Measurements from ENCODE around the gene KLHDC7A.

The KLHDC7A gene

DNA sequence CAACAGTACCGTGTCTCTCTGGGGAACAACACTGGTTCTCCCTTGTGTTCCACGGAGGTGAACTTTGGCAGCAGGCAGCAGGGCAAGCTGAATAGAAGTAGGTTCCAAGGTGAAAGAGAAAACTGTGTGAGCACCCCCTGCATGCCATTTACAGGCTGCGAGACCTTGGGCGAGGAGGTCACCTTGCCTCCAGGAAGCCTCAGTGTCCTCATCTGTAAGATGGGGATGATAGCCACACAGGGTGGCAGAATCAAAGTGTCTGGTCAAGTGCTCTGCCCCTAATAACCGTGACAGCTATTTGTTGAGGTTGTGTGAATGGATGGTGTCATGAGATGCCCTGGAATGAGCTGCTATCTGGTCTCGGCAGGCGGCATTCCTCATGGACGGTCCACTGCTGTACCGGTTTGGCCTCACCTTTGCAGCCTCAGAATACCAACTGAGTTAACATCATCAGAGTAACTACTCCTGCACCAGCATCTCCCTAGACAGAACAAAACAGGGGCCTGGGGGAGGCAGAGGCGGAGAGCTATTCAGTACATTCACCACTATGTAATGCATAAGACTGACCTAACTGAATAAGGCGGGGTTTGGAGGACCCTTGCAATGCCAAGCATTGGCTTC is 7.4 kb upstream of the KLHDC7A start:
- no peak for DNase-seq

GRCh38 chr1:18474559-18475175 is 6.1 kb upstream of the KLHDC7A start:
- no peak for DNase-seq

DNA sequence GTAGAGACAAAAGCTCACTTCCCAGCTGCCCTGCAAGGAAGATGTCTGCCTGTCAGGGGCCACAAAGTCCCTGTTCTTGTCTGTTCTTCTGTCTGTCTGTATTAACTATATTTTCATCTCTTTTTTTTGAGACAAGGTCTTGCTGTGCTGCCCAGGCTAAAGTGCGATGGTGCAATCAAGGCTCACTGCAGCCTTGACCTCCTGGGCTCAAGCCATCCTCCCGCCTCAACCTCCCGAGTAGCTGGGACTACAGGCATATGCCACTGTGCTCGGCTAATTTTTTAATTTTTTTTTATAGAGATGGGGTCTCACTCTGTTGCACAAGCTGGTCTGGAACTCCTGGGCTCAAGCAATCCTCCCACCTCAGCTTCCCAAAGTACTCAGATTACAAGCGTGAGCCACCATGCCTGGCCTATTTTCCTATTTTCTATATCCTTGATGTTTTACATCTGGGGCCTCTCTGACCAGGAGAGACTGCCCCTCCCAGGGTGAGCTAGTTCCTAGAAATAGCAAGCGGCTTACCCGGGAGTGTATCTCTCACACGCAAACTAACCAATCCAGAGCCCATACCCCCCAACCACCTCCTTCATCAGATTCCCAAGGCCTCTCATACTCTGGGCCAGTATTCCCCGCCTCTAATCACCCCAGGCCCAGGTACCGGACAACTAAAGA is 5.4 kb upstream of the KLHDC7A start:
- DNase-seq, result no peak

DNA sequence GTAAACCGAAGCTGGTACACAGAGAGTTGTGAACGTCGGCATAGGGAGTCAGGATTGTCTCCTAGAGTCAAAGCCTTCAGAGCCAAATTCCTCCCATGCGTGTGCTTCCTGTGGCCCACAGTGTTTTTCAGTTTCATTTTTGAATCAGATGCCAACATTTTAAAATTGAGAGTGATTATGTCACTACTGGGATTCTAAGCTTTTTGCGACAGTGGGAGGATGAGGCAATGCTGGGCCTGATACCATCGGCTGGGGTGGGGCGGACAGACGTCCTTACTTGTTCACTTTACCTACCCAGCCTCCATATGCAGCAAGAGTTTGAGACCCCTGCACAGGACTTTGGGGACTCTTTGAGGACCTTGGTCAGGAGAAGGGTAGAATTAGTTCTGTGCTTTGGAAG is 1.3 kb upstream of the KLHDC7A start:
- no peak for DNase-seq

- DNase-seq, result no peak
These were observed 625 bp downstream of the KLHDC7A start for GRCh38 chr1:18481190-18481920.

DNA sequence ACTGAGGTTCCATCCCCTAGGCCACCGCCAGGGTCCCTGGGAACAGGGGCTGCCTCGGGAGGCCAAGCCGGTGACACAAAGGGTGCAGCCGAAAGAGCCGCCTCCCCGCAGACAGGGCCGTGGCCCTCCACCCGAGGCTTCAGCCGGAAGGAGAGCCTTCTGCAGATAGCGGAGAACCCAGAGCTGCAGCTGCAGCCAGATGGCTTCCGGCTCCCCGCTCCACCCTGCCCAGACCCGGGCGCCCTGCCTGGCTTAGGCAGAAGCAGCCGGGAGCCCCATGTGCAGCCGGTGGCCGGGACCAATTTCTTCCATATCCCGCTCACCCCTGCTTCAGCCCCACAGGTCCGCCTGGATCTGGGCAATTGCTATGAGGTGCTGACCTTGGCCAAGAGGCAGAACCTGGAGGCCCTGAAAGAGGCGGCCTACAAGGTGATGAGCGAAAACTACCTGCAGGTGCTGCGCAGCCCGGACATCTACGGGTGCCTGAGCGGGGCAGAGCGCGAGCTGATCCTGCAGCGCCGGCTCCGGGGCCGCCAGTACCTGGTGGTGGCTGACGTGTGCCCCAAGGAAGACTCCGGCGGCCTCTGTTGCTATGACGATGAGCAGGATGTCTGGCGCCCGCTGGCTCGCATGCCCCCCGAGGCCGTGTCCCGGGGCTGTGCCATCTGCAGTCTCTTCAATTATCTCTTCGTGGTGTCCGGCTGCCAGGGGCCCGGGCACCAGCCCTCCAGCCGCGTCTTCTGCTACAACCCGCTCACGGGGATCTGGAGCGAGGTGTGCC is 1.4 kb downstream of the KLHDC7A start:
- DNase-seq, result no peak

DNA sequence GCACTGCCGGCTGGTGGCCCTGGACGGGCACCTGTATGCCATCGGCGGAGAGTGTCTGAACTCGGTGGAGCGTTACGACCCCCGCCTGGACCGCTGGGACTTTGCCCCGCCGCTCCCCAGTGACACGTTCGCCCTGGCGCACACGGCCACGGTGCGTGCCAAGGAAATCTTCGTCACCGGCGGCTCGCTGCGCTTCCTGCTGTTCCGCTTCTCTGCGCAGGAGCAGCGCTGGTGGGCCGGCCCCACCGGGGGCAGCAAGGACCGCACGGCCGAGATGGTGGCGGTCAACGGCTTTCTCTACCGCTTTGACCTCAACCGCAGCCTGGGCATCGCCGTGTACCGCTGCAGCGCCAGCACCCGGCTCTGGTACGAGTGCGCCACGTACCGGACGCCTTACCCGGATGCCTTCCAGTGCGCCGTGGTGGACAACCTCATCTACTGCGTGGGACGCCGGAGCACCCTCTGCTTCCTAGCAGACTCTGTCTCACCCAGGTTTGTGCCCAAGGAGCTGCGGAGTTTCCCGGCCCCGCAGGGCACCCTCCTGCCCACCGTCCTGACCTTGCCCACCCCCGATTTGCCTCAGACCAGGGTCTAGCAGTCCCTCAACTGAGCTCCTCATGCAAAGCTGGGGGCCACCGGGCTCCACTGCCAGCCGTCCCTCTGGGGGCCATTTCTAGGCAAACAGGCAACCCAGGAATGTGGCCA is 2.1 kb downstream of the KLHDC7A start:
- DNase-seq, result no peak

DNA sequence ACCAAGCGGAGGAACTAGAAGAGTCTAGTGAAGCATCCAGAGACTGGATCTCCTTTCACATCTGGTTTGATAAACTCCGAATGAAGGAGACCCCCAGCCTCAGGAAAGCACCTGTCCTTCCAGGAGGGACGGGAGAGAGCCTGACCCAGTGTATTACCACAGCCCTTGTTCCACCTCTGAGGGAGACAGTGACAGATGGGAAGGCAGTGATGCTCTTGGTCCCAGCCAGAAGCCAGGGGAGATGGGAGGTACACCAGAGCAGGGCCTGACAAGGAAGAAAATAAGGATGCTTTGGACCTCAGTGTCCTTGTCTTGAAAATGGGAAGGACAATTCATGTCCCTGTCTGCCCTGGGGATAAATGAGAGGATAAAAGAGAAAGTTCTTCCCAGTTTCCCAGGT is 3.5 kb downstream of the KLHDC7A start:
- no peak for DNase-seq

DNA sequence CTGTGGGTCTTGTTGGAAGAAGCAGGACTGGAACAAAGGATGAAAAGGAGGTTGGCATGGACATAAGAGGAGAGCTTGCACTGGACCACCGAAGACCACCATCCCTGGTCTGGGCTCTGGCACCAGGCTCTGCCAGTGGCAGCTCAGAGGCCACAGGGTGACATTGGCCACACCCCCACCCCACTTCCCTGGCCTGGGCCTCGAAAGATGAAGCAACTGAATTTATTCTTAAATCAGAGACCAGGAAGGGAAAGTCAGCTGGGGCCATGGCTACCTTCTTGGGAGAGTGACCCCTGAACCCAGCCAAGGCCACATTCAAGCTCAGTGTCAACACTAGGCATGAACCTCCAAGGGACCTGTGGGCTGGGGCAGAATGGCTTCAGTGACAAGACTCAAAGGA is 4.0 kb downstream of the KLHDC7A start:
- no peak for DNase-seq

DNA sequence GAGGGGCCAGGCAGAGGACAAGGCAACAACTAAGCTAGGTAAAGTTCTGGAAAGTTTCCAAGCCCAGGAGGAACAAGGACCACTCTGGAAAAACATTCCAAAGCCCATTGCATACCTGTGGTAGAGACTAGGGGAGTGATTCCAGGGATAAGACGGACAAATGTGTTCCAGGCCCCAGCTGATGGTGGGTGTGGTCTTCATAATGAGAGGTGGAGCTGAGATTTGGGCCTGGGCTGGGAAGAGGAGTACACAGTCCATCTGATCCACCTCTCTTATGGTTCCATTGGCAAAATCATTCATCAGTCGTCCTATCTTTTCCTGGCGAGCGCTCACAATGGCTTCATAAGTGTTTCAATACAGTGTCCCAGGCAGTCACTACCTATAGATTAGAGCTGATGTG is 4.5 kb downstream of the KLHDC7A start:
- no peak for DNase-seq

- DNase-seq, result no peak
These were observed 5.5 kb downstream of the KLHDC7A start for GRCh38 chr1:18486195-18486594.

GRCh38 chr1:18489417-18490143 is 8.8 kb downstream of the KLHDC7A start:
- no peak for DNase-seq

- no peak for DNase-seq
These were observed 10.4 kb downstream of the KLHDC7A start for GRCh38 chr1:18491168-18491567.

GRCh38 chr1:18494304-18494703 is 13.6 kb downstream of the KLHDC7A start:
- no peak for DNase-seq

GRCh38 chr1:18495635-18496034 is 14.9 kb downstream of the KLHDC7A start:
- DNase-seq, result no peak

DNA sequence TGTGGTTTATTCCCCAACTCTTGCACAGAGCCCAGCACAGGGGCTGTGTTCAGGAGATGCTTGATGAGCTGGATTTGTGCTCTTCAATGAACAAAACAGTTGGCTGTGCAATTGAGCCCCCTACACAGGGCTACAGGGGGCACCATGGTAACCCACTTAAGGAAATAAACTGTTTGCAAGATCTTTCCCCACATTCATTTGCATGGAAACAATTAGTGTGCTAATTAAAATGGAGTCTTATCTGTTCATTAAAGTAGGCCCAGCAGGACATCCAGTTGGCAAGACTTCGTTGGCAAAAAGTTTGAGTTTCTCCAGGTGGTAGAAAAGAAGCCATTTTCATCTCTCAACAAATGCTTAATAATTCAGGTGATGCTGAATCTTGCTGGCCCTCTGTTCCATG is 15.3 kb downstream of the KLHDC7A start:
- DNase-seq, result no peak

DNA sequence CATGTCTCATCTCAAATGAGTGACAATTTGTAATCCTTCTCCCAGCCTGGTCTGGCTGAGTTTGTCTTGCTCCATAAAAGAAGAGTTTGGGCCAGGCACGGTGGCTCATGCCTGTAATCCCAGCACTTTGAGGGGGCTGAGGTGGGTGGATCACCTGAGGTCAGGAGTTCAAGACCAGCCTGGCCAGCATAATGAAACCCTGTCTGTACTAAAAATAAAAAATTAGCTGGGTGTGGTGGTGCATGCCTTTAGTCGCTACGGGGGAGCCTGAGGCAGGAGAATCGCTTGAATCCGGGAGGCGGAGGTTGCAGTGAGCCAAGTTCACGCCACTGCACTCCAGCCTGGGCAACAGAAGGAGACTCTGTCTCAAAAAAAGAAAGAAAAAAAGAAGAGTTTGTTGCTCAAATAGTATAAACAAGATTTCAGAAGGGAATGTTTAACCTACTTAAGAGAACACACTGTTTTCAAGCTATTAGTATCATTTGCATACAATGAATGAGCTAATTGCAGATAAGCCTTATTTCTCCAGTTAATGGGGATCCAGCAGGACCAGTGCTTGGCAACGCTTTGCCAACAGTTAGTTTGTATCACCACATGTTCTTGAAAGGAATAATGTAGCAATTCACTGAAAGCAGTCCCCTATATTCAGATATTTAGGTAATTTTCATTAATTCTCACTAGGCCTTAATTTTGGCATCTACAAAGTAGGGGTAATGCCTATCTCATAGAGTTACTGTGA is 15.9 kb downstream of the KLHDC7A start:
- no peak for DNase-seq

DNA sequence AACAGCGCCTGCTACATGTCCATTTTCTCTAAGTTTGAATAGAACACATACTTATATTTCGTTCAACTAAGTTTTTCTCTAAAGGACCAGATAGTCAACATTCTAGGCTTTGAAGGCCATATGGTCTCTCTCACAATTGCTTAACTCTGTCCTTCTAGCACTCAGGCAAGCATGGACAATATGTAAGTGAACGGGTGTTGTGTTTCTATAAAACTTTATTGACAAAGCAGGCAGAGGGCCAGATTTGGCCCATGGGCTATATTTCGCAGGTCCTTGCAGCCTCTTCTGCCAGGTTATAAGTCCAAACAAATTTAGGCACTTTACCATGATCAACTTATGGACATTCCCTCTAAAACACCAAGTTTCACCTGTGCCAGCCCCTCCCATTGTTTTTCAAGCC is 21.1 kb downstream of the KLHDC7A start:
- DNase-seq, result no peak

- no peak for DNase-seq
These were observed 23.9 kb downstream of the KLHDC7A start for GRCh38 chr1:18504609-18505008.

DNA sequence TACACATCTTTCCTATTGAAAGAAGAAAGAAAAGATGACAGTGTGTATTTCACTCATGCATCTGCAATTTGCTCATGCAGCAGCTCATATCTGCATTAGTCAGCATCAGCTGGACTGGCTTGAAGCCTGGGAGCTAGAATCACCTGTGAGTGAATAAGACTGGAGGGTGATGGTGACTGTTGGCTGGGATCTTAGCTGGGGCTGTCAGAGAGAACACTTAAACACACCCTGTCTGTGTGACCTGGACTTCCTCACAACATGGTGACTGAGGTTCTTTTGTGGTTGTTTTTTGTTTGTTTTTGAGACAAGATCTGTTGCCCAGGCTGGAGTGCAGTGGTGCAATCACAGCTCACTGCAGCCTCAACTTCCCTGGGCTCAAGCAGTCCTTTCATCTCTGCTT is 24.9 kb downstream of the KLHDC7A start:
- no peak for DNase-seq

- DNase-seq, result no peak
These were observed 27.4 kb downstream of the KLHDC7A start for GRCh38 chr1:18508084-18508483.

Measured in EL (cell line).